HL-60 (cell line): ENCODE measurements around the gene OXSR1.

Source experiments
- CTCF ChIP-seq: IDR thresholded peaks from one replicate; pipeline ENCODE4 v1.5.1; 2011; ENCODE audit warnings: low read length, control low read depth, inconsistent platforms; ENCODE audit not compliant: insufficient read depth
- GABPA ChIP-seq: IDR thresholded peaks from 2 replicates; pipeline ENCODE4 v1.6.1; 2012; ENCODE audit warnings: low read depth

GRCh38 chr3:38283810-38284755 is 118.7 kb downstream of the OXSR1 start:
- TF ChIP-seq CTCF (no peak), GABPA (no peak)
